ENCODE measurements around the gene AP4M1.
A peak's percentile ranks its signal among the peaks of the same experiment; 100 is the strongest.

GRCh38 chr7:100119970-100120732 lies 18.7 kb downstream of the AP4M1 start:
- TF ChIP-seq CTCF (tag by site-specific recombination; IDR thresholded peaks at IDR 0.05) (no peak; the same call in 1 of the 2 replicates), REST (tag by site-specific recombination; IDR thresholded peaks at IDR 0.05) (no peak), YY2 (tag by site-specific recombination; IDR thresholded peaks at IDR 0.05) (0 out of 2 replicates have a peak, but pooled peaks have one; percentile 27), ZNF416 (tag by site-specific recombination; IDR thresholded peaks at IDR 0.05) (no peak), ZNF133 (tag by site-specific recombination; IDR thresholded peaks at IDR 0.05) (no peak), ZNF513 (tag by site-specific recombination; IDR thresholded peaks at IDR 0.05) (no peak), MYNN (tag by site-specific recombination; IDR thresholded peaks at IDR 0.05; ENCODE audit: borderline replicate concordance) (no peak), ZNF785 (tag by site-specific recombination; IDR thresholded peaks at IDR 0.05) (no peak)
- TF ChIP-seq, protein P1, sequence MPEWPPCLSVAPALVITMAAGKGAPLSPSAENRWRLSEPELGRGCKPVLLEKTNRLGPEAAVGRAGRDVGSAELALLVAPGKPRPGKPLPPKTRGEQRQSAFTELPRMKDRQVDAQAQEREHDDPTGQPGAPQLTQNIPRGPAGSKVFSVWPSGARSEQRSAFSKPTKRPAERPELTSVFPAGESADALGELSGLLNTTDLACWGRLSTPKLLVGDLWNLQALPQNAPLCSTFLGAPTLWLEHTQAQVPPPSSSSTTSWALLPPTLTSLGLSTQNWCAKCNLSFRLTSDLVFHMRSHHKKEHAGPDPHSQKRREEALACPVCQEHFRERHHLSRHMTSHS (tag by site-specific recombination; IDR thresholded peaks at IDR 0.05): no peak
